WERI-Rb-1 (cell line): ENCODE results near the gene LOXL1.

Experiments used
- DNase-seq: peaks from one replicate; pipeline ENCODE4 v3.0.0-alpha.2; 2020
- H3K27ac ChIP-seq: fragments of 250-450 bp; sonication (Bioruptor Pico); 2 replicates; pipeline ENCODE4 v1.5.1; 2020; ENCODE audit warnings: mild to moderate bottlenecking, moderate library complexity
- H3K27me3 ChIP-seq: fragments of 250-450 bp; sonication (Bioruptor Pico); 2 replicates; pipeline ENCODE4 v1.5.1; 2021; ENCODE audit warnings: mild to moderate bottlenecking, low read depth, moderate library complexity; ENCODE audit not compliant: insufficient read depth, severe bottlenecking
- H3K36me3 ChIP-seq: fragments of 250-450 bp; sonication (Bioruptor Pico); 2 replicates; pipeline ENCODE4 v1.5.1; 2020; ENCODE audit warnings: mild to moderate bottlenecking, moderate library complexity
- H3K4me3 ChIP-seq: 2 replicates; pipeline ENCODE4 v1.5.1; 2011; ENCODE audit warnings: low read depth, mild to moderate bottlenecking, control low read depth, low read length
- H3K9me3 ChIP-seq: fragments of 250-450 bp; sonication (Bioruptor Pico); 2 replicates; pipeline ENCODE4 v1.5.1; 2021; ENCODE audit warnings: mild to moderate bottlenecking, moderate library complexity; ENCODE audit not compliant: severe bottlenecking
- TF ChIP-seq, protein P1 (sequence below): IDR thresholded peaks from 2 replicates; pipeline ENCODE4 v1.5.1; 2011; ENCODE audit warnings: low read depth, mild to moderate bottlenecking, control low read depth, inconsistent platforms, low read length

The LOXL1 gene

DNA sequence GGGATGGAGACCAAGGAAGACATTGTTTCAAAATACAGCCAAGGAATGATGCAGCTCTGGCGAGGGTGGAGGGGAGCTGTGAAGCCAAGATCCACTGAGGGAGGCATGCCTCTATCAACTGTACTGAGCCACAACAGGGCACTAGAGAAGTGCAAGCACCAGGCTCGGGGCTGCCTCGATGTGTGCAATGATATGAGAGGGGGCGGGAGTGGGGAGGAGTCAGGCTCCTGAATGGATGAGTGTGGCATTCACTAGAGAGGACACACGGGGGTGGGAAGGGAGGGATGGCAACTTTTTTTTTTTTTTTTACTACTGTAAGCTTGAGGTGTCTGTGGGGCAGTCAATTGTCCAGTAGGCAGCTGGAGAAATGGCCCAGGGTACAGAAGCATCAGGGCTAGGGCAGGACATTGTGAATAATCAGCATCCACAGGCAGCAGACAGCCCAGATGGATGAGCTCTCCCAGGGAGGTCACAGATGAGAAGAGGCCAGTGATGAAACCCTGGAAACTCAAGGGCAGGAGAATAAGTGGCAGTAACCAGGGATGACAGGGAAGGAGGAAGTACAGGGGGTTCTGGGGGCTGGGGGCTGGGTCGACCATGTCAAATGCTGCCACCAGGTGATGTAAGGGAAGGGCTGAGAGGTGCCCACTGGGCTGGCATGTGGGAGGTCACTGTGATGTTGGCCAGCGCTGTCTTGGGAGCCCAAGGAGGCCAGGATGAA lies 60.0 kb downstream of the LOXL1 start:
- TF ChIP-seq, protein P1, sequence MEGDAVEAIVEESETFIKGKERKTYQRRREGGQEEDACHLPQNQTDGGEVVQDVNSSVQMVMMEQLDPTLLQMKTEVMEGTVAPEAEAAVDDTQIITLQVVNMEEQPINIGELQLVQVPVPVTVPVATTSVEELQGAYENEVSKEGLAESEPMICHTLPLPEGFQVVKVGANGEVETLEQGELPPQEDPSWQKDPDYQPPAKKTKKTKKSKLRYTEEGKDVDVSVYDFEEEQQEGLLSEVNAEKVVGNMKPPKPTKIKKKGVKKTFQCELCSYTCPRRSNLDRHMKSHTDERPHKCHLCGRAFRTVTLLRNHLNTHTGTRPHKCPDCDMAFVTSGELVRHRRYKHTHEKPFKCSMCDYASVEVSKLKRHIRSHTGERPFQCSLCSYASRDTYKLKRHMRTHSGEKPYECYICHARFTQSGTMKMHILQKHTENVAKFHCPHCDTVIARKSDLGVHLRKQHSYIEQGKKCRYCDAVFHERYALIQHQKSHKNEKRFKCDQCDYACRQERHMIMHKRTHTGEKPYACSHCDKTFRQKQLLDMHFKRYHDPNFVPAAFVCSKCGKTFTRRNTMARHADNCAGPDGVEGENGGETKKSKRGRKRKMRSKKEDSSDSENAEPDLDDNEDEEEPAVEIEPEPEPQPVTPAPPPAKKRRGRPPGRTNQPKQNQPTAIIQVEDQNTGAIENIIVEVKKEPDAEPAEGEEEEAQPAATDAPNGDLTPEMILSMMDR, result no peak
- H3K27ac ChIP-seq, result no peak overlapping the region
- no peaks in the 10 kb centered on the region for H3K9me3 ChIP-seq
- H3K4me3 ChIP-seq, result no peak overlapping the region
- no peak for DNase-seq
- no peaks in the 10 kb centered on the region for H3K27me3 ChIP-seq
- no peaks in the 10 kb centered on the region for H3K36me3 ChIP-seq

DNA sequence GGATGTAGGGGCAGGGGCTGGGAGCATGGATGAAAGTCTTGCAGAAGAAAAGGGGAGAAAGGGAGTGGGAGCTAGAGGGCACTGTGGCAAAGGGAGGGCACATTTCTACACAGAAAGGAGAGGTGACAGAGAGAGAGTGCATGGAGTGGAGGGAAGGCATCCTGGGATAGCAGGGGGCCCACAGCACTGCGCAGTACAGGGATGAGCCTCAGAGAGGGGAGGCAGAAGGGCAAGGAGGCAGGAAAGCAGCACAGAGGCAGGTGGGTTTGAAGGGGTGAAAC lies 60.5 kb downstream of the LOXL1 start:
- no peak overlapping the region for H3K27ac ChIP-seq
- H3K36me3 ChIP-seq, result no peaks in the 10 kb centered on the region
- TF ChIP-seq, protein P1, result no peak
- H3K27me3 ChIP-seq, result no peaks in the 10 kb centered on the region
- H3K4me3 ChIP-seq, result no peak overlapping the region
- DNase-seq, result no peak
- H3K9me3 ChIP-seq, result no peaks in the 10 kb centered on the region

DNA sequence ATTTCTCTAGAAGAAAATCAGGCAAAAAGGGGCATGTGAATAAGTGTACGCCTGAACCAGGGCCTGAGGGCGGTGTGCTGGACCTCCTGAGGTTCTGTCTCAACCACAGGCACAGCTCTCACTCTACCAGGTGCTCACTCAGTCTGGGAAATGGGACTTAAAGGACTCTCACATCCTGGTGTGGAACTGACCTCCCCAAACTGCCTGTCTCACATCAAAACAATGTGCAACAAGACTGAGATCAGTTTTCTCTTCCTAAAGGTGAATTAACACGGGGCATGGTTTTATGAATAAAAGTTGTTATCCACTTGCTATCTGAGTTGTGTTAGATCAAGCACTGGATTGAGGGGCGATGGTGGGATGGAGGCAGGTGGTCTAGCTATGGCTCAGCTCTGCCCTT lies 61.0 kb downstream of the LOXL1 start:
- DNase-seq, result no peak
- H3K36me3 ChIP-seq, result no peaks in the 10 kb centered on the region
- no peak overlapping the region for H3K27ac ChIP-seq
- TF ChIP-seq, protein P1, result no peak
- H3K4me3 ChIP-seq, result no peak overlapping the region
- no peaks in the 10 kb centered on the region for H3K27me3 ChIP-seq
- H3K9me3 ChIP-seq, result no peaks in the 10 kb centered on the region

DNA sequence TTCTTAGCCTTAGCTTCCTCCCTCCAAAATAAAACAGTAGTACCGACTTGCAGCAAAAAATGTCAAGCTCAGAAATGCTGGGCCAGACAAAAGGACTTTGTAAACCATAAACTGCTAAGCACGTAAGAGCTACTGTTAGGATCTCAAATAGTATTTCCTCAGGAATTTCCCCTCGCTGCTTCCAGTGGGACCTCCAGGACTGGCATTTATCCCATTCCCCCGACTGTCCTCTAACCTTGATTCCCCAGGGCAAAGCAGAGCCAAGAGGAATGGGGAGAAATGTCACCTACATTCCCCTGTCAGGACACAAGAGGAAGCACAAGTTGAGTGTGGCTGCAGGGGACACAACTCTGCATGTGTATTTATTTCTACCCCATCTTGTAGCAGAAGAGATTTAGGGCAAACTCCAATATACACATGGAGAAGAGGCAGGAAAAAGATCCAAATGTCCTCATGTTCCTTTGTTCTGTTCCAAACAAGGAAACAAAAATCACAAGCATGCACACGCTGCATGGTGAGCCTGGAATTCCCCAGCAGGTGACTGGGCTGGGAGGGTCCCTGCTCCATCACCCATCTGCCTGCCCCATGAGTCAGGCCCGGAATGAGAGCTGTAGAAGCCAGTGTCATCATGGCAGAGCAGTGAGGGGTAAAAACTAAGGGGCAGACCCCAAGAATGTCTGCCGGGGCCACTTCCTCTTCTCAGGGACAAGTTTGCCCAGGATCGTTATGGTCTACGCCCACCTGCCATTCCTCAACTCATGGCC lies 61.6 kb downstream of the LOXL1 start:
- H3K9me3 ChIP-seq, result no peaks in the 10 kb centered on the region
- TF ChIP-seq, protein P1, result no peak
- no peaks in the 10 kb centered on the region for H3K36me3 ChIP-seq
- H3K27me3 ChIP-seq, result no peaks in the 10 kb centered on the region
- H3K4me3 ChIP-seq, result no peak overlapping the region
- no peak overlapping the region for H3K27ac ChIP-seq
- no peak for DNase-seq

DNA sequence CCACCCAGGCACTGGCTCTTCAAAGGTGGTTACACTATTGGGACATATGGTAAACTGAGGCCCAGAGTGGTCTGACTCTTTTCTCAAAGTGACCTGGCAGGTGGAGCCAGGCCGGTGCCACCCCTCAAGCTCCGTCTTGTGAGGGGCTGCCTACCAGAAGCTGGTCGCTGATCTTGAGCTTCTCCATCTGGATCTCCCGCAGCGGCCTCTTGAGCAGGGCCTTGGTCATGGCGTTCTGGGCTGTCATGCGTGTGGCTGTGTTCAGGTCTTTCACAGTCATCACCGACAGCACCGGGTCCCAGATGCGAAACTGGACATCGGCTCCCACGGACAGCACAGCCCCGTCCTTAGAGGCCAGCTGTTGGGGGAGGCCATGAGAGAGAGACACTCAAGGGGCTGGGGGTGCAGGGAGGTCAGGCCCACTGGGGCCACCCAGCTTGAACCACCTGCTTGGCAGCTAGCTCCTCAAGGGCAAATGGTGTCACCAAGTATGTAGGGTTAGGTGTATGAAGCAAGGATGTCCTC lies 62.2 kb downstream of the LOXL1 start:
- TF ChIP-seq, protein P1, result no peak
- Histone ChIP-seq H3K4me3 (no peak overlapping the region), H3K27ac (no peak overlapping the region), H3K27me3 (no peaks in the 10 kb centered on the region), H3K36me3 (no peaks in the 10 kb centered on the region), H3K9me3 (no peaks in the 10 kb centered on the region)
- DNase-seq, result no peak
